ENCODE results near the gene LIAS.
"Not testable (repeated sequence)": the region's sequence is repeated elsewhere in the genome, so short reads cannot be mapped to it uniquely, and the experiment has no call there.

The LIAS gene

DNA sequence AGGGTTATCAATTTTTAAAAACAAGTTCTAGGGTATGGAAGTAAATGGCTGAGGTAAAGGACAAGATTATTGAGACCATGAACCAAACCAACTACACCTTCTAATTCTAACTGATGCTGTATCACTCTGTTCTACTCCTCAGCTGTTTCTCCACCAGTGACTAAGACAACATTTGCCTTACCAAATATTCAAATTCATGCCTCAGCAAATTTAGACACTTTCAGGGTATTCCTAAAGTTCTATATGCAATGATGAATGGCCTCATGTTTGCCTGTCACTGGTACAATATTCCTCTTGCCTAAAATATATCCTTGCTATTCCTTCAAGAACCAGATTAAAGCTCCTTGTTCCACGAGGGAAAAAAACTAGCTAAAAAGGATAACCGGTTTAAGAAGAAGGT is 5.1 kb upstream of the LIAS start:
- DNase-seq = no peak

DNA sequence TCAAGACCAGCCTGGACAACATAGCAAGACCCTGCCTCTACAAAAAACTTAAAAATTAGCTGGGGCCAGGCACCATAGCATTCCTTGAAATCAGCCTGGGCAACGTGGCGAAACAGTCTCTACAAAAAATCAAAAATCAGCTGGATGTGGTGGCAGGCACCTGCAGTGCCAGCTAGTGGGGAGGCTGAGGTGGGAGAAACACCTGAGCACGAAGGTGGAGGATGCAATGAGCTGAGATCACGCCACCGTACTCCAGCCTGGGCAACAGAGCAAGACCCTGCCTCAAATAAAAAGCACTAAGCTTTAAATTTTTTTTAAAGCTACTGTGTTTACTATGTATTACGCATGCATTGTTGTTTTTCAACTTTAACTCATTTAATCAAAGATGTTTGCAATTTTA is 3.4 kb upstream of the LIAS start:
- no peak for DNase-seq

GRCh38 chr4:39456946-39457763 is 1.7 kb upstream of the LIAS start:
- no peak for DNase-seq

DNA sequence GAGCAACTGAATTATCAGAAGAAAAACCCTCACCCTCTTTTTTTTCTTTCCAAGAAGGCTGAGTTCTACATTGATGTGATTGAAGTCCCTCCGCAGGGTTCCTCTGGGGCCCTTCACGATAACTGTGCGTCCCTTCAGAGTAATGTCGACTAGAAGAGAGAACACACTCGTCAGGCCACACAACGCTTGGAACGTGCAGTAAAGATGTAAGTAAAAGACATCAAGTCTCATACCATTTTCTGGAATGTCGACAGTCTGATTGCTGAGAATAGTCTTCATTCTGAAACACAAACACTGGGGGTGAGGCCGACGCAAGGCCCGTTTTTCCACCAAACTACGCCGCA is 723 bp upstream of the LIAS start:
- DNase-seq = not testable (repeated sequence)

GRCh38 chr4:39464886-39465501 is 6.1 kb downstream of the LIAS start:
- DNase-seq = no peak

DNA sequence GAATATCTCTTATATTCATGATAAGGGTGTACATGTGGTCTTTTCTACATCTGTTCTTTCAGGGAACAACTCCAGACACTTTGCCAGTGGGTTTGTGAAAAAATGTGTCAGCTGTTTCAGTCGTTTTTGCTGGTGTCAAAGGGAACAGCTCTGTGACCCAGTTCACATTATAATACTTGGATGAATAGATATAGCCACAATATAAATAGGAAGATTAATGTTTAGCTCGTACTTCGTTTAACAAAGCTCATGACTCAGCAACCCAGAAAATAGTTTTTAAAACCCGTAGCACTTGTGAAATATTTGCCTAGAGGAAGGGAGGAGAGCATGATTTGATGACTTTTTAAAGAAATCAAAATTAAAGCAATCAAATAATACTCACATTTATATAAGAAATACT is 7.9 kb downstream of the LIAS start:
- DNase-seq = no peak

DNA sequence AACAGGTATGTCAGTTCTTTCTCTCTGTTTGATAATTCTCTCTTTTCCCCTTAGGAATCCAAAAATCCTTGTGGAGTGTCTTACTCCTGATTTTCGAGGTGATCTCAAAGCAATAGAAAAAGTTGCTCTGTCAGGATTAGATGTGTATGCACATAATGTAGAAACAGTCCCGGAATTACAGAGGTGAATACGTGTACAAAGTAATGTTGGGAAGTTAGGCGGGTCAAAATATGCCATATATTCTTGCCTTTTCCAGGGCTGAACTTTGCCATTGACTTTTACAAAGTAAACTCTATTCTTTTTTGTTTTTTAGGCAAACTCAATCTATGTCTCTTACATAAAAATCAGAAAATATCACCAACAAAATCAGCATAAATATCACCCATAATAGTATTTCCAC is 8.6 kb downstream of the LIAS start:
- no peak for DNase-seq

GRCh38 chr4:39469429-39470077 is 10.7 kb downstream of the LIAS start:
- peak; percentile 79 for DNase-seq

DNA sequence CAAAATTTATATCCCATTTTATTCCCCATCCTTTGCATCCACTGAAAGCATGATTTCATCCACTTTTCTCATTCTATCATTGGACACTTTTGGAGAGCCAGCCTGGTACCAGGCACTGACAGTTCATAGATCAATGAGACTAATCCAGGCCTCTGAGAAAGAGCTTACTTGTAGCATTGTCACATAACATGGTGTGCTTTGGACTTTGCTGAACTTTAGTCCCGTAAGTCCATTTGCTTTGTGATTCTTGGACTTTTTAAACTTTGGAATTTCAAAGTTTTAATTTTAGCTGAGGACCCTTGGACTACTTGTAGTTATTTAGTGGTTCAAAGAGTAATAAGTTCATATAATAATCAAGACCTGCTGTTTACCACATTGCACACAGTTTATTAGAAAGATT is 11.5 kb downstream of the LIAS start:
- no peak for DNase-seq

DNA sequence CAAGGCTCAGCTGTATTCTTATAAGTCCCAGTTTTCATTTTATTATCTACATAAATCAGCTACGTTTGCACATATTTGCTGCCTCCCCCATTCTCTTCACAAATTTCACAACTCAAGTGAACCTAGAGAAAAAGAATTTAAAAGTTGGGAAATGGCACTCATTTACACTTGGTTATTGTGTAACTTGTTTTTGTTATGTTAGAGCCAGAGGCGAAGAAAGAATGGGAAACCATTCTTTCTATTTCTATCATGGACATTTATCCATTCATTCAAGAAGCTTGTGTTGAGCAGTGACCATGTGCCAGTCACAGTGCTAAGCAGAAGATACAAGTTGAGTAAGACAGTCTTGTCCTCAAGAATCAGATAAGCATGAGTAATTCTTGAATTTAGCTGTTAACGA is 13.5 kb downstream of the LIAS start:
- no peak for DNase-seq

GRCh38 chr4:39476187-39476895 is 17.5 kb downstream of the LIAS start:
- no peak for DNase-seq

DNA sequence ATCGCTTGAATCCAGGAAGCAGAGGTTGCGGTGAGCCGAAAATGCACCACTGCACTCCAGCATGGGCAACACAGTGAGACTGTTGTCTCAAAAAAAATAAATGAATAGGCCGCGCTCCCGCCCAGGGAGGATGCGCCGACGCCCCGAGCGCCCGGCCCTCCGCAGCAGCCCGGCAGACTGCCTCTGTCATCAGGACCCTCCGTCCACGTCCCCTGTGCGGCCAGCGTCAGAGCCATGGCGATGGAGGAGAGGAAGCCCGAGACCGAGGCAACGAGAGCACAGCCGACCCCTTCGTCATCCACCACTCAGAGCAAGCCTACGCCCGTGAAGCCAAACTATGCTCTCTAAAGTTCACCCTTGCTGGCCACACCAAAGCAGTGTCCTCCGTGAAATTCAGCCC is 21.4 kb downstream of the LIAS start:
- no peak for DNase-seq

GRCh38 chr4:39480902-39481695 is 22.2 kb downstream of the LIAS start:
- no peak for DNase-seq

DNA sequence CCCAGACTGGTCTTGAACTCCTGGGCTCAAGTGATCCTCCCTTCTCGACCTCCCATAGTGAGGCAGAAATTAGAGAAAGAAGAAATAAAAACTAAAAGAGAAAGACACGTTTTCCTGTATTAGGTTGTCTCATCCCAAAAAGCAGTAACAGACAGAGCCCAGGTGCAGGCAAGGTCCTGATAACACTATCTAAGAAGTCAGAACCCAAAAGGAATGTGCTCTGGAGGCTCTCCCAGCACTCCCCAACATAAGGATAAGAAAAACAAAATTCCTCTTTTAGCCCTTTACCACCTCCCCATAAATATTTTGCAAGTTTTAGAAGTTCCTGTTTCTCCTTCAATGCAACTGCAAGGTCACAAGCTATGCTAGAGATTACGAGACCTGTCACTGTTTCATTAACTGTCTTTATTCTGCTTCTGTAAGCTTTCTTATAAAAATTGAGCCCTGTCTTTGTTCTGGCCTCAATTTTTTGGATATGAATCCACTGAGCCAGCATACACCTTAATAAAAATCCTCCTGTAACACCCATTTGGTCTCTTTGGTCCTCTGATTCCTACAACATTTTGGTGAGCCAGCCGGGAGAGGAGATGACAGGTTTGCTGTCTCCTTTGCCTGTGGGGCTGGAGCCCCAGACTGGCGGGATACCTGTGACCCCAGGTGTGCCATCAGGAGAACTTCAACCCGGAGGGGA is 25.9 kb downstream of the LIAS start:
- DNase-seq = no peak

- no peak for DNase-seq
These were observed 27.5 kb downstream of the LIAS start for GRCh38 chr4:39486221-39486804.

GRCh38 chr4:39490322-39490721 is 31.5 kb downstream of the LIAS start:
- no peak for DNase-seq

GRCh38 chr4:39494354-39494753 is 35.5 kb downstream of the LIAS start:
- no peak for DNase-seq

DNA sequence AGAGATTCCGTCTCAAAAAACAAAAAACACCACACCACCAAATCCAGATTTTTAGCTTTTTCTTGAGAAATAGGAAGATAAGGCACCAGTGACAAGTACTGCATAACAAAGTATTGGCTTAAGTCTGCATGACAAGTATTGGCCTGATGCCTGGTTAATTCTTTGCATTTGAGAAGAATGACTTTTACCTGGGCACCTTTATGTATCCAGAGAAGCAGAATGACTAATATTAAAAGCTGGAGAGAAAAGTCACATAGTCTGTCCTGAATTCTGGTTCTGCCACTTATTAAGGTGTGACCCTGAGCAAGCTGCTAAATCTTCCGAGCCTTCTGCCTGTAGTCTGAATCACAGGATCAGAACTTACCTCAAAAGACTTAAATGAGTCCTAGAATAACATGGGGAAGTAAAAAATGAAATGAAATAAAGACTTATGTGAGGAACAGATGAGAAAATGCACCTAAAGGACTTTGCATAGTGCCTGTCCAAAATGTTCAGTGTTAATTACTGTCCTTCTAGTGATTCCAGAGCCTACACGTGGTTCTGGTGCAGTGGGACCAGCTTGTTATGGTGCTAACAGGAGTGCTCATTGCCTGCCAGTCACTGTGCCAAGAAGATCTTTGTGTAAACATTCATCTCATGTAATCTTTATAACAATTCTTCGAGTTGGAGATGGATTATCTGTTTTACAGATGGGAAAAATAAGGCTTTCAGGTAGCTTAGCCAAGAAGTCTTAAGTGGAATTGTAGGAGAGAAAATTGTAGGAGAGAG is 36.8 kb downstream of the LIAS start:
- no peak for DNase-seq

DNA sequence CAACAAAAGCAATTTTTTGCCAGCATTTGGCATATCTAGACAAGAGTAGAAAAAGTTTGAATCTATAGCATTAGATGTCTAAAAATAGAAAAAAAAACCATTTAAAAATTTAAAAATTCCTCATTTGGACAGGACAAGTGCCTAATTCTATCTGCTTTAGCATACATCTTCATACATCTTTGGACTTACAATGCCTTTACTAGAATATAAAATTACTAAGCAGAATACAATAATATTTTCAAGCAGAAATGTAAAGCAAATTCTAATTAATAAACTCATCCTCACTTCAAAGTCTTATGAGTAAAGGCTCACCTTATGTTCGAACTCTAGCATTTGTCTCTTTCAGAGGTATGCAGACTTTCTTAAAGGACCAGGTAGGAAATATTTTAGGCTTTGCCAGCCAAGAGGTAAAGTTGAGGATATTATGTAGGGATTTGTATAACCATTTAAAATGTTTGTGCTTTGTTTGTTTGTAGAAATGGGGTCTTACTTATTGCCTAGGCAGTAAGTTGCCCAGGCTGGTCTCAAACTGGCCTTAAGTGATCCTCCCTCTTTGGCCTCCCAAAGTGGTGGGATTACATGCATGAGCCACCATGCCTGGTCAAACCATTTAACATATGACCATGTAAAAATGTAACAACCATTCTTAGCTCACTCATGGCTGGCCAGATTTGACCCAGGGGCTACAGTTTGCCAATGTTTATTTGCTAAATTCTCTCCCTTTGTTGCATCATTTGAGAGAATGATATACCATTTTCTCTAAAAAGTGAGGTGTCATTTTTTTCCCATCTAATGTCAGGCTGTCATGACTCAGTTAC is 39.3 kb downstream of the LIAS start:
- DNase-seq = no peak

DNA sequence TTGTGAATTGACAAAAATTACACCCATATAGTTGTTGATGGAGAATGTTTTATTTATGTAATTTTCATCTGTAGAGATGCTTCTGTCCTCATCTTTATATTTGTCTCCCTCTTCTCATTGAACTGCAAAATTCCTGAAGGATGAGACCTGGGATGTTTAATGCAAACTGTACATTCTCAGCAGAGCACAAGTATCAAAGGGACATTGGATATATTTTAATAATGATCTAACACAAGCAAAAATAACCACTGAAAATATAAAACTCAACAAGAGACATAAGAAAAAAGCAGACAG is 39.8 kb downstream of the LIAS start:
- DNase-seq = no peak
